HPDE6-E6E7 (cell line): ENCODE results near the gene FOCAD.
"Not testable (repeated sequence)": the region's sequence is repeated elsewhere in the genome, so short reads cannot be mapped to it uniquely, and the experiment has no call there.

Experiments used
- DNase-seq: peaks from one replicate; pipeline ENCODE4 v3.0.0; 2011; ENCODE audit warnings: missing footprints; ENCODE audit errors: extremely low spot score

Gene FOCAD, protein sequence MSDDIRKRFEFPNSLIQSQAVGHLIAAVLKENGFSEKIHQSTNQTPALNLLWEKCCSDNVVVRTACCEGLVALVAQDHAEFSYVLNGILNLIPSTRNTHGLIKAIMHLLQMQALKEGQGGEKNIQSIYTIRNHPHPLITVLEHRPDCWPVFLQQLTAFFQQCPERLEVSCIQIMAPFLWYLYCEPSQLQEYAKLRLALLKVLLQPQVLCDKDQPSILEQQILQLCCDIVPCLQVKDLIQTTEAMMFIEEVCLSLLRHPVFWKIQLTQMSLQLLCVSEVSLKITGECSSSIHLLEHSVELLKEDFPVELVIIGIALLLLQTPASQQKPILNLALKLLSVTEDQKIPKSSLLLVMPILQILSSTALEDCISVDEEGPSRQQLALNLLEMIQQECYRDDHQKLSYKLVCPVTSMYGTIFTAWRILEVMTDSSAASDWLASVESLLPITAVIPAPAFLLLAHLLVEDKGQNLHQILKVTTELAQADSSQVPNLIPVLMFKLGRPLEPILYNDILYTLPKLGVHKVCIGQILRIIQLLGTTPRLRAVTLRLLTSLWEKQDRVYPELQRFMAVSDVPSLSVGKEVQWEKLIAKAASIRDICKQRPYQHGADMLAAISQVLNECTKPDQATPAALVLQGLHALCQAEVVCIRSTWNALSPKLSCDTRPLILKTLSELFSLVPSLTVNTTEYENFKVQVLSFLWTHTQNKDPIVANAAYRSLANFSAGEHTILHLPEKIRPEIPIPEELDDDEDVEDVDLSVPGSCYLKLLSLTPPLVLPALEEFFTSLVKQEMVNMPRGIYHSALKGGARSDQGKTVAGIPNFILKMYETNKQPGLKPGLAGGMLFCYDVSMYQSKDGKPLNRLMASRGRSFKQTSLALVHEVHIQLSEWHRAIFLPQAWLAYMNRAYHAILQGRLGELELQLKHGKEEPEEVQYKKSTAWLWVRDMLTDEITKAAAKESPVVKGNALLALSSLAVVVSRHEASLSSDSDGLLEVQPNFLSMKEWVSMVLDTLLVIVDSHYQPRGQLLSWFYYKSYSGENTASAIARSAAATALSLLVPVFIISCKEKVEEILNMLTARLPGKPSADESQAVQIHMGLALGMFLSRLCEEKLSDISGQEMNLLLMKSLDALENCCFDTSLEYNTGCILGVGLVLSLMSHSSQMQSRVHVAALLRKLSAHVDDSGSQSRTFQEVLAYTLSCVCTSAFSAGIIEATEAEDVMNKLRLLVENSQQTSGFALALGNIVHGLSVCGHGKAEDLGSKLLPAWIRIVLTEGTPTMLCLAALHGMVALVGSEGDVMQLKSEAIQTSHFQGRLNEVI (N-terminal part only)

DNA sequence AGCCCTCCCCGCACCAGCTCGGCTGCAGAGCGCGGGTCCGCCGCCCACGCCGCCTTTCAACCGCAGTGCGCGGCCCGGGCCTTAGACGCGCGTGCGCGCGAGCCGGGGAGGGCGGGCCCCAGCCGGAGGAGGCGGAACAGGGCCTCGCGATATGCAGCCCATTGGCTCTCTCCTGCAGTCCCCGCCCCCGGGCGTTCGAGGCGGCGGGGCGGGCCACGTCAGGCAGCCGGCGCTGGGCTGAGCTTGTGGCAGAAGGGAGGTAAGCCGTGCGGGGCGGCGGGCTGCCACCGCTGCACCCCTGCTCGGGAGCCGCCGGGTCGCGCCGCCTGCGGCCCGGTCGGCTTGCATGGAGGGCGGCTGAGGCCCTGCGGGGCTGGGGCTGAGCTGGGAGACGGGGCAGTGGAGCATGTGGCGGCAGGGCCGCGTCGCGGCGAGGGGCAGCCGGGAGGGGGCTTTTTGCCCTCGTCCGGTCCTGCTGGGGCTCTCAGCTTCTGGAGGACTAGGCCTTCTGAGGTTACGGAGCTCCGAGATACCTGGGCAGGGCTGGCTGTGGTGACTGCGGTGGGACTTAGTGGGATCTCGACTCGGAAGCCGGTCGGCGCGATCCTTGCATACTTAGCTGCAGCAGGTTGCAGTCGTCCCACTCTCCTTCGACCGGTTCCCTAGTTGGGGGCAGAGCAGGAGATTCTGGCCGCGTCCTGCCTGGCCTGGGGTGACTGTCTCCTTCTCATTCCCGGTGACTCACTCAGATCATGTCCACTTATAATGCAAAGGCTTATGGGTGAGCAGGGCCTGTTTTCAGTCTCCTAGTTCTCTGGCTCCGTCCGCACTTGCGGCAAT is at the start of gene FOCAD:
Gene FOCAD (plus strand): TSS at position 225 of the 840 bp plus-strand sequence. CDS start 31,095 bp downstream, outside the sequence.
- DNase-seq: peak; percentile 89

DNA sequence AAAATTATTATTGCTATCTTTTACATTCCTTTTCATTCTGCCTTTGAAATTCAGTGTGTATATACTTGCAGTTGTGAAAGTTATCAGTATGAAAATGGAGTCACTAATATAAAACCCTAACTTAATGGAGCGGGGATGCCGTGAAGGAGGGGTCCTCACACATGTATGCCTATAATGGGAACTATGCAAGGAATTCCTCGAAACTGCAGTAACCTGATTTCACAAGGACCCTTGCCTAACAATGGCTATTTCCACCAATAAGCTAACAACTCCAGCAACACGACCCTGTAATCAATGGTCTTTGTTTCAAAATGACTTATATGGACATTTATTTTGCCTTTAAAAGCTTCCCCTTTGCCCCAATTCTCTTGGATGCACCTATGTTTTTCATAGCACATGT is 49.2 kb upstream of the FOCAD start:
- no peak for DNase-seq

DNA sequence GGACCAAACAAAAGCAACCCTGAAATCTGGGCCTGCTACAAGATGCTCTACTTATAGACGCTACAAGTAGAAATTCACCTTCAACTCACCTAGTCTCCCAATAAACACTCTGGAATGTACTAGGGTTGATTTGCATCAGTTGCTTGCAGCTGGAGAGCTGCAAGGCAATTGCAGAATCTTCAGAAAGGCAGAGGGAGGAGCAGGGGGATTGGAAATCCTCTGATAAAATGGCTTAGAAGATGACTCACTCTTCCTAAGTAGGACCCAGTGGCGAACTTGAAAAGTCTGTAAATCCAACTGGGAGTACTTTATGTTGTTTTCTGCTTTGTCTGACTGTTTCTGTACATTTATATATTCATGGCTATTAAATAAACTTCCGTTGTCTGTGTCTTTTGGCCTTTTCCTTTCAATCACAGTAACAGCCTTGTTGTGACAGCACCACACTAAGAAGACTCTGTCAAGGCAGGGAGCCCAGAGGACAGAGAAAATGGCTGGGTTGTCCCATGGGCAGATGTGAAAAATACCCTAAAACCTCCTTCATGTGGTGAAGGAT is 47.1 kb upstream of the FOCAD start:
- no peak for DNase-seq

DNA sequence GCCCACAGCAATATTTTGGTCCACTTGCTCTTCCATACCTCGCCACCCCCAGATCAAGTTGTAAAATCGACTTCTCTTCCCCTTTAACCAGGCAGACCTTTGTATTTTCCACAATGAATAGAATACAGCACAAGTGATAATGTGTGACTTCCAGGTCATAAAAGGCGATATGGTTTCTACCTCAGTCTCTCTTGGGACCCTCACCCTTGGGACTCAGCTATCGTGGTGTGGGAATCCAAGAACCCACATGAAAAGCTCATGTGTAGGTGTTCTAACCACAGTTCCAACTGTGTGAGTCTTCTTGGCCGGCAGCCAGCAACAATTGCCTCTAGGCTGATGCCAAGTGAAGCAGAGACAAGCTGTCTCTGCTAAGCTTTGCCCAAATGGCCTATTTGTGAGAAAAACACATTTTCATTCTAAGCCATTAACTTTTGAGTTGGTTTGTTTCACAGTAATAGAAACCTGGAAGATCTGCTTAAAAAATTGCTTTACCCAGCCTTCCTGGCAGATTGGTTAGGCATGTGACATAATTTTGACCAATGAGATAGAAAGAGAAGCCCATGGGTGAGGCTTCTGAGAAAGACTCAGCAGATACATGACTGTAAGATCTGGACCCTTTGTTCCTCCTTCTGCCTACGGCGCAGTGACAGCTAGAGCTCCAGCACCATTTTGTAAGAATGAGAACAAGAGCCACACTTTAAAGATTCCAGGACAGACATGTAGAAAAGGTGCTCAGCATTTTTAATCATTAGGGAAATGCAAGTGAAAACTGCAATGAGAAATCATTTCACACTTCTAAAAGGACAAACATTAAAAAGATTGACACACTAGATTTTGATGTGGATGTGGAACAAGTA is 43.5 kb upstream of the FOCAD start:
- DNase-seq: no peak

DNA sequence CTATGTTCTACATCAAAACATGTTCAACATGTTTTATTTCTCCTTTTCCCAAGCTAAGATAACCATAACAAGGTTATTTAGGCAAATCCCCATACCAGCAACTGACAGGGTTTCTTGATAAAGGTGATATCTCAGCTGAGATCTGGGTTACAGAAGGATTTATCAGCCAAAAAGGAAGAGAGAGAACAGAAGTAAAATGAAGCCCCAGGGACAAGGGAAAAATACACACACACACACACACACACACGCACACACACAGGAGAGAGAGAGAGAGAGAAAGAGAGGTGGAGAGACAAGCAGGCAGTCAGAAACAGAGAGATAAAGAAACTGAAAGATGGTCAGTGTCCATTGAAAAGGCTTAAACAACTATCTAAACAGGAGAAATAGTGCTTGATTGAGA is 42.0 kb upstream of the FOCAD start:
- DNase-seq: no peak

DNA sequence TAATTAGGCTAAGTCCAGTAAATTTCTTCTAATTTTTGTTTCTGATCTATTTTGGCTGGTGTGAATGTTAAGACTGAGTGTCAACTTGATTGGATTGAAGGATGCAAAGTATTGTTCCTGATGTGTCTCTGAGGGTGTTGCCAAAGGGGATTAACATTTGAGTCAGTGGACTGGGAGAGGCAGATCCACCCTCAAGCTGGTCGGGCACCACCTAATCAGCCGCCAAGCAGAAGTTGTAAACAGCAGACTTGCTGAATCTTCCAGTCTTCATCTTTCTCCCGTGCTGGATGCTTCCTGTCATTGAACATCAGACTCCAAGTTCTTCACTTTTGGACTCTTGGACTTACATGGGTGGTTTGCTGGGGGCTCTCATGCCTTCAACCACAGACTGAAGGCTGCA is 40.4 kb upstream of the FOCAD start:
- no peak for DNase-seq

DNA sequence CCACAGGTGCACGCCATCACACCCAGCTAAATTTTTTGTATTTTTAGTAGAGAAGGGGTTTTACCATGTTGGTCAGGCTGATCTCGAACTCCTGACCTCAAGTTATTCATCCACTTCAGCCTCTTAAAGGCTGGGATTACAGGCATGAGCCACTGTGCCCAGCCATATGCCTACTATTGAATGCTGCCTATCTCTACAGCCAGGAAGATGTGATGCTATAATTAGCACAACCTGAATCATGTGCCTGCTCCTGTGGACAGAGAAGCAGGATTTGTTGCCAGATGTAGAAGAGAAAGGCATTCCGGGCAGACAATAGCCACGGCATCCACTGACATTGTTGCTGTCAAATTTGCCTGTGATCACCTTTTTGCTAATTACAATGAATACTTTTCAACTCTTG is 37.4 kb upstream of the FOCAD start:
- no peak for DNase-seq

DNA sequence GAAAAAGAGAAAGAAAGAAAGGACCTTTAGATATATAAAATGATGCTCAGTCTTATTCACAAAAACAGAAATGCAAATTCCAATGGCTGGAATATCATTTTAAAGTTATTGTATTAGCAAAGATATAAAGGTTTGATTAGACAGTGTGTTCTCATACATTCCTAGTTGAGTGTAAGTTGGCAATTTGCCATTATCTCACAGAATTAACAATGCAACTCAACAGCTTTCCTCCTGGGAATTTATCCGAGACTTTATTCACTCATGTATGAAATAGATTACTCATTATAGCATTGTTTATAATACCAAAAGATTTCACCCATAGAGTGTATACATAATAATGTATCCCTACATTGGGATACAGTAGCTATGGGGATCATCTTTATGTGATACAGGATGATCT is 34.7 kb upstream of the FOCAD start:
- DNase-seq: no peak

DNA sequence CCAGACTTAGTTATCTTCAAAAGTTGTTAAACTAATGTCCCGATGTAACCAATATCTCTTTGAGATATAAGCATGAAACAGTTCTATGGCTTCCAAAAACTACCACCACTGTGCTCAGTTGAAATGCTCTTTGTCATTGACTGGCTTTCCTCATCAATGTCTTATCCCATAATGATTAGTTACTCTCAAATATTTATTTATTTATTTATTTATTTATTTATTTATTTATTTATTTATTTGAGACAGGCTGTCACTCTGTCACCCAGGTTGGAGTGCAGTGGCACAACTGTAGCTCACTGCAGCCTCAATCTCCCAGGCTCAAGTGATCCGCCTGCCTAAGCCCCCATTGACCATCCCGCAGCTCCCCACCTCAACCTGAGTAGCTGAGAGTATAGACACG is 33.7 kb upstream of the FOCAD start:
- DNase-seq: no peak

DNA sequence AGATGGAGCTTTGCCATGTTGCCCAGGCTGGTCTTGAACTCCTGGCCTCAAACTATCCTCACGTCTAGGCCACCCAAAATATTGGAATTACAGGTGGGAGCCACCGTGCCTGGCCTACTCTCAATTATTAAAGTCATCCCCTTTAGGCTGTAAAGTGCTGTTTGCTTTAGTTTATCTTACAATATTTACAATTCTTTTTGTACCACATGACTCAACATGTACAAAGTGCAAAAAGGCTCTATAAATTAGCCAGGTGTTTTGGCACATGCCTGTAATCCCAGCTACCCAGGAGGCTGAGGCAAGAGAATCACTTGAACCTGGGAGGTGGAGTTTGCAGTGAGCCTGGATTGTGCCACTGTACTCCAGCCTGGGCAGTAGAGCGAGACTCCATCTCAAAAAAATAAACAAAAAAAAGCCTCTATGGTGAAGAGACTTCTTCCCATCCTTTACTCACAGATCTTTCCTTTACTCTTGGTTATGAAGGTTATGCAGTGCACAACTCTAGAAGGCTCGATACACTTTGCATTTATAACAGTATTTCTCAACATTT is 33.2 kb upstream of the FOCAD start:
- DNase-seq: no peak

DNA sequence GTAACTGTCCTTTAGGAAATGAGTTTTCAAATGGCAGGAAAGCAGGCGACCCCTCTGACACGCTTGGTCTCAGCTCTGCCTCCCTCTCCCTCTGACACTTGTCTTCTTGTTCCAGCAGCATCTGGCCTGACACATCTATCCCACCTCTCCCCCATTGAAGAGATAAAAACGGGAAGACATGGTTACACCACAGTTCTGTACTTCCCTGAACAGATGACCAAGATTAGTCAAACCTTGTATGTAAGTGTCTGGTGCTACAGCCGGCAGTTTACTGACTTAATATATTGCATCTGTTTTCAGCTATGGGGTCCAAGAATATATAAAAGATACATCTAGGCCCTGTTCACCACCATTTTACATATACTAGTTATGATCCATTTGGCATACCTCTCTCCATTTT is 32.1 kb upstream of the FOCAD start:
- no peak for DNase-seq

DNA sequence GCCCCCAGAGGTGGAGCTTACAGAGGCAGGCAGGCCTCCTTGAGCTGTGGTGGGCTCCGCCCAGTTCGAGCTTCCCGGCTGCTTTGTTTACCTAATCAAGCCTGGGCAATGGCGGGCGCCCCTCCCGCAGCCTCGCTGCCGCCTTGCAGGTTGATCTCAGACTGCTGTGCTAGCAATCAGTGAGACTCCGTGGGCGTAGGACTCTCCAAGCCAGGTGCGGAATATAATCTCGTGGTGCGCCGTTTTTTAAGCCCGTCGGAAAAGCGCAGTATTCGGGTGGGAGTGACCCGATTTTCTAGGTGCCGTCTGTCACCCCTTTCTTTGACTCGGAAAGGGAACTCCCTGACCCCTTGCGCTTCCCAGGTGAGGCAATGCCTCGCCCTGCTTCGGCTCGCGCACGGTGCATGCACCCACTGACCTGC is 25.8 kb upstream of the FOCAD start:
- DNase-seq: not testable (repeated sequence)

DNA sequence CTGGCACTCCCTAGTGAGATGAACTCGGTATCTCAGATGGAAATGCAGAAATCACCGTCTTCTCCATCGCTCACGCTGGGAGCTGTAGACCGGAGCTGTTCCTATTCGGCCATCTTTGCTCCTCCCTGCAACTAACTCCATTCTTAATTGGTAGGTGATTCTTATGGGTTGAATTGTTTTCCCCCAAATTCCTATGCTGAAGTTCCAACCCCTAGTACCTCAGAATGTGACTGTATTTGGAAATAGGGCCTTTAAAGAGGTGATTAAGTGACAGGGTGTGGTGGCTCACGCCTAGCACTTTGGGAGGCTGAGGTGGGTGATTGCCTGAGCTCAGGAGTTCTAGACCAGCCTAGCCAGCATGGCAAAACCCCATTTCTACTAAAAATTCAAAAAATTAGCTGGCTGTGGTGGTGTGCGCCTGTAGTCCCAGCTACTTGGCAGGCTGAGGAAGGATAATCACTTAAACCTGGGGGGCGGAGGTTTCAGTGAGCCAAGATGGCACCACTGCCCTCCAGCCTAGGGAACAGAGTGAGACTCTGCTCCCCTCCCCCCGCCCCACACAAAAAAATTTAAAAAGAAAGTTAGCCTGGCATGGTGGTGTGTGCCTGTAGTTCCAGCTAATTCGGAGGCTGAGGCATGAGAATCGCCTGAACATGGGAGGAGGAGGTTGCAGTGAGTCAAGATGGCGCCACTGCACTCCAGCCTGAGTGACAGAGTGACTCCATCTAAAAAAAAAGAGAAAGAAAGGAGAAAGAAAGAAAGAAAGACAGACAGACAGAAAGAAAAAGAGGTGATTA is 25.2 kb upstream of the FOCAD start:
- no peak for DNase-seq

DNA sequence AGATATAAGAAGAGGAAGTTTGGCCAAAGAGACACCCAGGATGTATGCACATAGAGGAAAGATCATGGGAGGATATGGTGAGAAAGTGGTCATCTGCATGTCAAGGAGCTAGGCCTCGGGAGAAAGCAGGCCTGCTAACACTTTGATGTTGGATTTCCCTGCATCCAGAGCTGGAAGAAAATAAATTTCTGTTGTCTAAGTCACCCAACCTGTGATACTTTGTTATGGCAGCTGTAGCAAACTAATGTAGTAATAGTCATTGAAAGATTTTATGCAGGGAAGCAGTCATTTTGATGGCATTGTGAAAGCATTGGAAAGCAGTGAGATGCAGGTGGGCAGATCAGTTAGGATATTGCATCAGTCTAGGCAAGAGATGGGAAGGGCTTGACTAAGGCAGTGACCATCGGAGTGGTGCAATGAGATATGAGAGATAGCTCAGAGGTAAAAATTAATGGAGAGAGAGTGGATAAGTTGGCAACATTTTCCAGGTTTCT is 24.5 kb upstream of the FOCAD start:
- DNase-seq: no peak

DNA sequence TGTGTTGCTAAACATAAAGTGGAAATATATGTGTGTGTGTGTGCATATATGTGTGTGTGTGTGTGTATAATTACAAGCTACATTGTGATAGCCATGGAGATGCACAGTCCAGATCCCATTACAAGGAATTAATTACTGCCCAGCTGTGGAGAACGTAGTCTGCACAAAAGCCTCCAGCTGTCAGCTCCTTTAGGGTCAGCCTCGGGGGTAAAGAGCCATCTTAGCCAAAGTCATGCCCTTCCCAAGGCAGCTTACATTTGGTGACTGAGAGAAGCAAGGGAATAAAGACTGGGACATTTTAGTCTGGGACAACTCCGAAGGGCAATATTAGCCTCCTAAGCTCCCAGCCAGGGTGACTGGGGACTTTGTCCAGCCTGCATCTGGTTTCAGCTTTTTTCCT is 21.9 kb upstream of the FOCAD start:
- DNase-seq: no peak

DNA sequence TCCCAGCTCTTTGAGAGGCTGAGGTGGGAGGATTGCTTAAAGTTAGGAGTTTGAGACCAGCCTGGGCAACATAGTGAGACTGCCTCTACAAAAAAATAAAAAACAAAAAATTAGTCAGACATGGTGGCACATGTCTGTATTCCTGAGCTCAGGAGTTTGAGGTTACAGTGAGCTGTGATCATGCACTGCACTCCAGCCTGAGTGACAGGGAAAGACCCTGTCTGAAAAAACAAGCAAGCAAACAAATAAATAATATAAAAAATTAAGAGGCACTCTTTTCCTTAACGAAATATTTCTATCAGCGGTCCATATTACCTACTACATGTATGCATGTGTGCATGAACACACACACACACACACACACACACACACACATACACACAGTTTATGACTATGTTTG is 20.9 kb upstream of the FOCAD start:
- no peak for DNase-seq

DNA sequence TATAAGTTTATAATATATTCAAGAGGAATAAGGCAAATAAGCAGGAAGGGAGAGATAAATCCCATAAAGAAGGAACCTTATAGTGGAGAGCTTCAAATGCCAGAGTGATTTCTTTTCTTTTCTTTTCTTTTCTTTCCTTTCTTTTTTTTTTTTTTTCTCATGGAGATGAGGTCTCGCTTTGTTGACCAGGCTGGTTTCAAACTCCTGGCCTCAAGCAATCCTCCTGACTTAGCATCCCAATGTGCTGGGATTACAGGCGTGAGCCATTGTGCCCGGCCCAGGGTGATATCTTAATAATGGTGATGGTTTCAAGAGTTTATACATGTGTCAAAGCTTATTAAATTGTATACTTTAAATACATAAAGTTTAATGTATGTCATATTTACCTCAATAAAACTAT is 19.6 kb upstream of the FOCAD start:
- DNase-seq: no peak

DNA sequence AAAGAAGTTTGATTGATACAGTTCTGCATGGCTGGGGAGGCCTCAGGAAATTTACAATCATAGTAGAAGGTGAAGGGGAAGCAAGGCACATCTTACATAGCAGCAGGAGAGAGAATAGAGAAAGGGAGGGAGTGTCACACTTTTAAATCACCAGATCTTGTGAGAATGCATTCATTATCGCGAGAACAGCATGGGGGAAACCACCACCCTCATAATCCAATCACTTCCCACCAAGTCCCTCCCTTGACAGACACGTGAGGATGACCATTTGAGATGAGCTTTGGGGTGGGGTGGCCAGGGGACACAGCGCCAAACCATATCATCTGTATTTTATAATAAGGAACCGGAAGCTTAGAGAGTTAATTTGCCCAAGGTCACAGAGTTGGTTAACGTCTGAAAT is 13.7 kb upstream of the FOCAD start:
- DNase-seq: no peak

DNA sequence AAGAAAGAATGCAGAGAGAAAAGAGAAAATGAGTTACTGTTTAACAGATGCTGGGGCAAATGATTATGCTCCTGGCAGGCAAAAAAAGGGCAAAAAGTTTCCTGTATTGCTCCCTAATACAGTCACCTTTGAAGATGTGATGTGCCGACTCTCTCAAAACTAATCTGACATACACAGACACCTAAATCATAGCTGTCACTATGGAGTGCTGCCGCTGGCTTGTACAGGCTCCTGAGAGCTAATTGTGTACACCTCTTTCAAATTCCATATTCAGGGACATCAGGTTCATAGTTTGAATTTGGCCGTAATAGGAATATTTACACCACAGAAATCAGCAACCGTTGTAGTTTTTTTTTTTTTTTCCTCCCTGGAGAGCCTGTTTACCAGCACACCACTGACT is 12.4 kb upstream of the FOCAD start:
- no peak for DNase-seq
